Esophagus squamous epithelium (tissue), 4 donors: ENCODE results near the gene SLC35E1.

Experiments
- POLR2A ChIP-seq, 4 donors: fragments of 450-650 bp; IDR thresholded peaks; one replicate each; pipeline ENCODE4 v1.6.1; 2017; ENCODE audit warnings: antibody characterized with exemption in 4 of 4, mild to moderate bottlenecking in 4 of 4, moderate library complexity in 3 of 4
- TF ChIP-seq, protein P1 (sequence below), 6 experiments: fragments of 450-650 bp in 4 of 6; fragments of 200-600 bp in 2 of 6; sonication (generic) in 2 of 6; IDR thresholded peaks; one replicate each; pipeline ENCODE4 v1.5.1; 2016 to 2019; ENCODE audit warnings: antibody characterized with exemption in 6 of 6, mild to moderate bottlenecking in 4 of 6, moderate library complexity in 4 of 6

DNA sequence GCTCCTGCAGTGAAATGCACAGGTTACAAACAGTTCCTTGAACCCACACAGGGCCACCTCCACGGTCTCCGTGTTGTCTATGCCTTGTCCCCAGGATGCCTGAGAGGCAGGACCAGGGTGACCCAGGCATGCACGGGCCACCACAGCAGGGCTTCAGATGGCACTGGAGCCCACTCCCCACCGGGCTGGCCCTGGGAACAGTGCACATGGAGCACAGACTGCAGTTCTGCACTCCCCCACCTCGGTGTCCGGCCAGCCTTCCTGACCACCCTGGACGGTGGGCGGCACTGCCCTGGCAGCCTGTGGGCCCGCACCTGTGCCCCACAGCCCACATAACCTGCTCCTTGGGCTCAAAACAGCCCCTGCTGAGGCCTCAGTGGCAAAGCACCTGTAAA lies 14.3 kb upstream of the SLC35E1 start:
- no peak for TF ChIP-seq POLR2A (IDR thresholded peaks at IDR 0.05)
- TF ChIP-seq, protein P1, sequence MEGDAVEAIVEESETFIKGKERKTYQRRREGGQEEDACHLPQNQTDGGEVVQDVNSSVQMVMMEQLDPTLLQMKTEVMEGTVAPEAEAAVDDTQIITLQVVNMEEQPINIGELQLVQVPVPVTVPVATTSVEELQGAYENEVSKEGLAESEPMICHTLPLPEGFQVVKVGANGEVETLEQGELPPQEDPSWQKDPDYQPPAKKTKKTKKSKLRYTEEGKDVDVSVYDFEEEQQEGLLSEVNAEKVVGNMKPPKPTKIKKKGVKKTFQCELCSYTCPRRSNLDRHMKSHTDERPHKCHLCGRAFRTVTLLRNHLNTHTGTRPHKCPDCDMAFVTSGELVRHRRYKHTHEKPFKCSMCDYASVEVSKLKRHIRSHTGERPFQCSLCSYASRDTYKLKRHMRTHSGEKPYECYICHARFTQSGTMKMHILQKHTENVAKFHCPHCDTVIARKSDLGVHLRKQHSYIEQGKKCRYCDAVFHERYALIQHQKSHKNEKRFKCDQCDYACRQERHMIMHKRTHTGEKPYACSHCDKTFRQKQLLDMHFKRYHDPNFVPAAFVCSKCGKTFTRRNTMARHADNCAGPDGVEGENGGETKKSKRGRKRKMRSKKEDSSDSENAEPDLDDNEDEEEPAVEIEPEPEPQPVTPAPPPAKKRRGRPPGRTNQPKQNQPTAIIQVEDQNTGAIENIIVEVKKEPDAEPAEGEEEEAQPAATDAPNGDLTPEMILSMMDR (IDR thresholded peaks at IDR 0.05), result no peak
